Measurements from ENCODE around the gene SLC22A7. TPM values are rescaled to one million over a fixed set of nuclear protein-coding genes. Genes with fewer than 3 reads are reported as not detected.
"Not testable (repeated sequence)": the region's sequence is repeated elsewhere in the genome, so short reads cannot be mapped to it uniquely, and the experiment has no call there.

SLC22A7 gene
- polyA plus RNA-seq, 1 donor from 2014 or later: 2.3 TPM

- Histone ChIP-seq H3K27ac (ENCODE audit: low read length) (no peak overlapping the region), H4K20me1 (ENCODE audit: insufficient read depth) (no peaks in the 10 kb centered on the region), H3K79me2 (replicated peaks; ENCODE audit: insufficient read depth, low read length) (no peaks in the 10 kb centered on the region), H3K9me3 (ENCODE audit: low read length) (no peaks in the 10 kb centered on the region), H3K36me3 (ENCODE audit: insufficient read depth, low read length) (peaks cover 5% of the 10 kb centered on the region), H3K9me2 (ENCODE audit: insufficient read depth, low read length) (no peaks in the 10 kb centered on the region), H2AFZ (ENCODE audit: low read depth, low read length) (no peak overlapping the region), H3K27me3 (ENCODE audit: insufficient read depth, low read depth, low read length) (no peaks in the 10 kb centered on the region), H3K9ac (ENCODE audit: low read length) (no peak overlapping the region), H3F3A (ENCODE audit: insufficient read depth, low read length, poor library complexity, severe bottlenecking) (no peaks in the 10 kb centered on the region), H3K4me3 (ENCODE audit: low read length) (no peak overlapping the region), H3K4me2 (ENCODE audit: low read length) (no peak overlapping the region)
- TF ChIP-seq TAF1 (IDR thresholded peaks at IDR 0.05; ENCODE audit: low read depth): no peak
- no peak for TF ChIP-seq MXI1 (conservative IDR thresholded peaks at IDR 0.05; ENCODE audit: poor library complexity, severe bottlenecking)
- TF ChIP-seq RAD21 (conservative IDR thresholded peaks at IDR 0.05): no peak
Observed at GRCh38 chr6:43339168-43339567, 41.1 kb downstream of the SLC22A7 start.

DNA sequence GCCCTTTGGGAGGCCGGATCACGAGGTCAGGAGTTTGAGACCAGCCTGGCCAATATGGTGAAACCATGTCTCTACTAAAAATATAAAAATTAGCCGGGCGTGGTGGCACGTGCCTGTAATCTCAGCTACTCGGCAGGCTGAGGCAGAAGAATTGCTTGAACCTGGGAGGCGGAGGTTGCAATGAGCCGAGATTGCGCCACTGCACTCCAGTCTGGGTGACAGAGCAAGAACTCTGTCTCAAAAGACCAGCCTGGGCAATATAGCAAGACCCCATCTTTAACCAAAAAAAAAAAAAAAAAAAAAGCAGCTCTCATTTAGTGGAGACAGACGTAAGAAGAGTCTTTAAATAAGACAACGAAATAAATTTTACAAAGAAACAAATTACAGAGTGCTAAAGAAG lies 48.2 kb downstream of the SLC22A7 start:
- not testable (repeated sequence) for H3K9ac ChIP-seq (ENCODE audit: low read length); H3K9me2 ChIP-seq (ENCODE audit: insufficient read depth, low read length); H3K27me3 ChIP-seq (ENCODE audit: insufficient read depth, low read depth, low read length); H3K79me2 ChIP-seq (replicated peaks; ENCODE audit: insufficient read depth, low read length); H4K20me1 ChIP-seq (ENCODE audit: insufficient read depth); H3K4me3 ChIP-seq (ENCODE audit: low read length); H3K9me3 ChIP-seq (ENCODE audit: low read length); H3K36me3 ChIP-seq (ENCODE audit: insufficient read depth, low read length); H2AFZ ChIP-seq (ENCODE audit: low read depth, low read length); H3K4me2 ChIP-seq (ENCODE audit: low read length); H3K27ac ChIP-seq (ENCODE audit: low read length); H3F3A ChIP-seq (ENCODE audit: insufficient read depth, low read length, poor library complexity, severe bottlenecking)

DNA sequence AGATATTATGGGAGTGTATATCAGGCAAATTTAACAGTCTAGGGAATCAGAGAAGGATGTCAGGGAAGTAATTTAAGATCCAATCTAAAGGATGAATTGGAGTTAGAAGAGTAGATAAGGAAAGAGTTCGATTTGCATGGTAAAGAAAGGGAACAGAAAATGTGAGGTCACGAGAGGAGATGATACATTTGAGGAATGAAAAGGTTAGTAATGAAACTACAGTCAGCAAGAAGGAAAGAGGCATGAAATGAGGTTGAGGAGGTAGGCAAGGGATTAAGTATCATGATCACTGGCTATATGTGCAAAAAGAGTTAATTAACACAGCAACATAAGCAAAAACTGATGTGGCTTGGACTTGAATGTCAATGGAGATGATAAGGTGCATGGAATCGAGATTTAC lies 49.0 kb downstream of the SLC22A7 start:
- Histone ChIP-seq H3K79me2 (replicated peaks; ENCODE audit: insufficient read depth, low read length) (no peaks in the 10 kb centered on the region), H3K9me3 (ENCODE audit: low read length) (no peaks in the 10 kb centered on the region), H3K4me3 (ENCODE audit: low read length) (no peak overlapping the region), H4K20me1 (ENCODE audit: insufficient read depth) (no peaks in the 10 kb centered on the region), H2AFZ (ENCODE audit: low read depth, low read length) (no peak overlapping the region), H3K4me2 (ENCODE audit: low read length) (no peak overlapping the region), H3F3A (ENCODE audit: insufficient read depth, low read length, poor library complexity, severe bottlenecking) (no peaks in the 10 kb centered on the region), H3K9me2 (ENCODE audit: insufficient read depth, low read length) (no peaks in the 10 kb centered on the region), H3K36me3 (ENCODE audit: insufficient read depth, low read length) (no peaks in the 10 kb centered on the region), H3K9ac (ENCODE audit: low read length) (no peak overlapping the region), H3K27me3 (ENCODE audit: insufficient read depth, low read depth, low read length) (no peaks in the 10 kb centered on the region), H3K27ac (ENCODE audit: low read length) (no peak overlapping the region)
- no peak for TF ChIP-seq TAF1 (IDR thresholded peaks at IDR 0.05; ENCODE audit: low read depth)

DNA sequence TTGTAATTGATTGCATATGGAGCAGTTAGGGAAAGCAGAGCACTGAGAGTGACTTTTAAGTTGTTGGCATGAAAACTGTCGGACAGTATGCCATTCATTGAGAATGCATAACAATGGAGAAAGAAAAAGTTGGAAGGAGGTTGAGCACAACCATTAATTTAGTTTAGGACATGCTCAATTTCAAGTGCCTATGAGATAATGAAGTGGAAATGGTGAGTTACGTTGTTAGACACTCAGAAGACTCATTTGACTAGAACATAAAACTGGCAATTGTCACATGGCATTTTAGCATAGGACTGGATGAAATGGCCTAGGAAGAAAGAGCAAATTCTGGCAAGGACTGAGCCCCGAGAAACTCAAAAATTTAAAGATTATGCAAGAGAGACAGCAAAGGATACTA lies 49.4 kb downstream of the SLC22A7 start:
- no peaks in the 10 kb centered on the region for H3K27me3 ChIP-seq (ENCODE audit: insufficient read depth, low read depth, low read length)
- H3F3A ChIP-seq (ENCODE audit: insufficient read depth, low read length, poor library complexity, severe bottlenecking): no peaks in the 10 kb centered on the region
- H3K27ac ChIP-seq (ENCODE audit: low read length): no peak overlapping the region
- no peak overlapping the region for H3K4me2 ChIP-seq (ENCODE audit: low read length)
- no peak overlapping the region for H2AFZ ChIP-seq (ENCODE audit: low read depth, low read length)
- no peak overlapping the region for H3K4me3 ChIP-seq (ENCODE audit: low read length)
- H3K9me3 ChIP-seq (ENCODE audit: low read length): no peaks in the 10 kb centered on the region
- H3K79me2 ChIP-seq (replicated peaks; ENCODE audit: insufficient read depth, low read length): no peaks in the 10 kb centered on the region
- H3K9ac ChIP-seq (ENCODE audit: low read length): no peak overlapping the region
- no peaks in the 10 kb centered on the region for H4K20me1 ChIP-seq (ENCODE audit: insufficient read depth)
- TF ChIP-seq SMC3 (conservative IDR thresholded peaks at IDR 0.05; ENCODE audit: poor library complexity) (no peak), TAF1 (IDR thresholded peaks at IDR 0.05; ENCODE audit: low read depth) (no peak), RAD21 (conservative IDR thresholded peaks at IDR 0.05) (no peak), POLR2AphosphoS5 (IDR thresholded peaks at IDR 0.05) (no peak), MXI1 (conservative IDR thresholded peaks at IDR 0.05; ENCODE audit: poor library complexity, severe bottlenecking) (no peak)
- TF ChIP-seq, protein P1, sequence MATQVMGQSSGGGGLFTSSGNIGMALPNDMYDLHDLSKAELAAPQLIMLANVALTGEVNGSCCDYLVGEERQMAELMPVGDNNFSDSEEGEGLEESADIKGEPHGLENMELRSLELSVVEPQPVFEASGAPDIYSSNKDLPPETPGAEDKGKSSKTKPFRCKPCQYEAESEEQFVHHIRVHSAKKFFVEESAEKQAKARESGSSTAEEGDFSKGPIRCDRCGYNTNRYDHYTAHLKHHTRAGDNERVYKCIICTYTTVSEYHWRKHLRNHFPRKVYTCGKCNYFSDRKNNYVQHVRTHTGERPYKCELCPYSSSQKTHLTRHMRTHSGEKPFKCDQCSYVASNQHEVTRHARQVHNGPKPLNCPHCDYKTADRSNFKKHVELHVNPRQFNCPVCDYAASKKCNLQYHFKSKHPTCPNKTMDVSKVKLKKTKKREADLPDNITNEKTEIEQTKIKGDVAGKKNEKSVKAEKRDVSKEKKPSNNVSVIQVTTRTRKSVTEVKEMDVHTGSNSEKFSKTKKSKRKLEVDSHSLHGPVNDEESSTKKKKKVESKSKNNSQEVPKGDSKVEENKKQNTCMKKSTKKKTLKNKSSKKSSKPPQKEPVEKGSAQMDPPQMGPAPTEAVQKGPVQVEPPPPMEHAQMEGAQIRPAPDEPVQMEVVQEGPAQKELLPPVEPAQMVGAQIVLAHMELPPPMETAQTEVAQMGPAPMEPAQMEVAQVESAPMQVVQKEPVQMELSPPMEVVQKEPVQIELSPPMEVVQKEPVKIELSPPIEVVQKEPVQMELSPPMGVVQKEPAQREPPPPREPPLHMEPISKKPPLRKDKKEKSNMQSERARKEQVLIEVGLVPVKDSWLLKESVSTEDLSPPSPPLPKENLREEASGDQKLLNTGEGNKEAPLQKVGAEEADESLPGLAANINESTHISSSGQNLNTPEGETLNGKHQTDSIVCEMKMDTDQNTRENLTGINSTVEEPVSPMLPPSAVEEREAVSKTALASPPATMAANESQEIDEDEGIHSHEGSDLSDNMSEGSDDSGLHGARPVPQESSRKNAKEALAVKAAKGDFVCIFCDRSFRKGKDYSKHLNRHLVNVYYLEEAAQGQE (IDR thresholded peaks at IDR 0.05; ENCODE audit: borderline replicate concordance): no peak
- TF ChIP-seq, protein P2, sequence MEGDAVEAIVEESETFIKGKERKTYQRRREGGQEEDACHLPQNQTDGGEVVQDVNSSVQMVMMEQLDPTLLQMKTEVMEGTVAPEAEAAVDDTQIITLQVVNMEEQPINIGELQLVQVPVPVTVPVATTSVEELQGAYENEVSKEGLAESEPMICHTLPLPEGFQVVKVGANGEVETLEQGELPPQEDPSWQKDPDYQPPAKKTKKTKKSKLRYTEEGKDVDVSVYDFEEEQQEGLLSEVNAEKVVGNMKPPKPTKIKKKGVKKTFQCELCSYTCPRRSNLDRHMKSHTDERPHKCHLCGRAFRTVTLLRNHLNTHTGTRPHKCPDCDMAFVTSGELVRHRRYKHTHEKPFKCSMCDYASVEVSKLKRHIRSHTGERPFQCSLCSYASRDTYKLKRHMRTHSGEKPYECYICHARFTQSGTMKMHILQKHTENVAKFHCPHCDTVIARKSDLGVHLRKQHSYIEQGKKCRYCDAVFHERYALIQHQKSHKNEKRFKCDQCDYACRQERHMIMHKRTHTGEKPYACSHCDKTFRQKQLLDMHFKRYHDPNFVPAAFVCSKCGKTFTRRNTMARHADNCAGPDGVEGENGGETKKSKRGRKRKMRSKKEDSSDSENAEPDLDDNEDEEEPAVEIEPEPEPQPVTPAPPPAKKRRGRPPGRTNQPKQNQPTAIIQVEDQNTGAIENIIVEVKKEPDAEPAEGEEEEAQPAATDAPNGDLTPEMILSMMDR (IDR thresholded peaks at IDR 0.05; ENCODE audit: poor library complexity, severe bottlenecking): no peak
- H3K9me2 ChIP-seq (ENCODE audit: insufficient read depth, low read length): no peaks in the 10 kb centered on the region
- H3K36me3 ChIP-seq (ENCODE audit: insufficient read depth, low read length): no peaks in the 10 kb centered on the region

- not testable (repeated sequence) for H3K4me3 ChIP-seq (ENCODE audit: low read length); H3K27ac ChIP-seq (ENCODE audit: low read length); H3K27me3 ChIP-seq (ENCODE audit: insufficient read depth, low read depth, low read length); H2AFZ ChIP-seq (ENCODE audit: low read depth, low read length); H3K9ac ChIP-seq (ENCODE audit: low read length); H3K9me3 ChIP-seq (ENCODE audit: low read length); H4K20me1 ChIP-seq (ENCODE audit: insufficient read depth); H3K36me3 ChIP-seq (ENCODE audit: insufficient read depth, low read length); H3K4me2 ChIP-seq (ENCODE audit: low read length); H3F3A ChIP-seq (ENCODE audit: insufficient read depth, low read length, poor library complexity, severe bottlenecking); H3K9me2 ChIP-seq (ENCODE audit: insufficient read depth, low read length); H3K79me2 ChIP-seq (replicated peaks; ENCODE audit: insufficient read depth, low read length)
Observed at GRCh38 chr6:43351951-43352350, 53.9 kb downstream of the SLC22A7 start.

Data from neural cell (in vitro differentiated cells).